ENCODE results near the gene CNDP2.

GRCh38 chr18:74508821-74509225, 12.7 kb downstream of the CNDP2 start:
- TF ChIP-seq CTCF (IDR thresholded peaks at IDR 0.05; ENCODE audit: insufficient read depth, low read length, poor library complexity, severe bottlenecking) = no peak
- TF ChIP-seq EZH2phosphoT487 (conservative IDR thresholded peaks at IDR 0.05; ENCODE audit: low read length) = no peak

Data from SU-DHL-6 (cell line).